H1 (cell line): Measurements from ENCODE around the gene ANKRD29. TPM values are rescaled to one million over a fixed set of nuclear protein-coding genes. Genes with fewer than 3 reads are reported as not detected.

Source experiments
- CTCF ChIA-PET: fragments of 300-600 bp; sonication (Branson Sonifier 250); formaldehyde crosslinking; loops from one replicate; lab custom pipeline; 2021; ENCODE audit not compliant: partially characterized antibody; lab: Charles Lee
- POLR2A ChIA-PET: fragments of 300-600 bp; sonication (Branson Sonifier 250); formaldehyde crosslinking; loops from one replicate; lab custom pipeline; 2021; ENCODE audit warnings: inconsistent platforms; ENCODE audit not compliant: partially characterized antibody; lab: Charles Lee
- DNase-seq, 2 experiments: peaks; one replicate each; pipeline versions ENCODE4 v3.0.0 to v3.0.0-alpha.2; 2010 to 2022; ENCODE audit warnings: low spot score in 2 of 2, low read depth in 1 of 2, mixed read lengths in 1 of 2
- FAIRE-seq: peaks from 2 replicates; lab custom pipeline; 2011; peaks lifted over from hg19 to GRCh38; lab: Jason Lieb, UNC
- H2AFZ ChIP-seq: 2 replicates; pipeline ENCODE4 v1.8.1; 2012; ENCODE audit warnings: low read length, inconsistent platforms
- H2AK5ac ChIP-seq: 2 replicates; pipeline ENCODE4 v1.6.1; 2013; ENCODE audit warnings: low read depth, low read length
- H2BK120ac ChIP-seq: replicated peaks from 2 replicates; pipeline ENCODE3; 2013; ENCODE audit warnings: low read depth, low read length, inconsistent platforms
- H2BK12ac ChIP-seq: 2 replicates; pipeline ENCODE4 v1.6.1; 2013; ENCODE audit warnings: low read depth, low read length
- H2BK15ac ChIP-seq: 2 replicates; pipeline ENCODE4 v1.6.1; 2013; ENCODE audit warnings: low read length
- H2BK20ac ChIP-seq: 2 replicates; pipeline ENCODE4 v1.6.1; 2013; ENCODE audit warnings: low read length
- H2BK5ac ChIP-seq: 2 replicates; pipeline ENCODE4 v1.6.1; 2013; ENCODE audit warnings: low read depth, low read length
- H3K14ac ChIP-seq: 2 replicates; pipeline ENCODE4 v1.6.1; 2013; ENCODE audit warnings: inconsistent platforms; ENCODE audit not compliant: insufficient read length
- H3K18ac ChIP-seq: 2 replicates; pipeline ENCODE4 v1.6.1; 2013; ENCODE audit warnings: low read length; ENCODE audit errors: extremely low read depth
- H3K23ac ChIP-seq: 2 replicates; pipeline ENCODE4 v1.6.1; 2013; ENCODE audit warnings: inconsistent platforms; ENCODE audit not compliant: insufficient read length
- H3K23me2 ChIP-seq: 2 replicates; pipeline ENCODE4 v1.6.1; 2013; ENCODE audit warnings: low read depth, low read length
- H3K27ac ChIP-seq: 2 replicates; pipeline ENCODE4 v1.6.1; 2011; ENCODE audit warnings: low read depth, low read length, inconsistent platforms
- H3K27me3 ChIP-seq, 4 experiments: replicated peaks in 1 of 4; 1 replicate in 1 of 4; 2 replicates in 3 of 4; pipeline versions ENCODE4 v1.6.1 to v1.8.1; 2011 to 2013; ENCODE audit warnings: low read length in 3 of 4, mild to moderate bottlenecking in 3 of 4, inconsistent platforms in 2 of 4, mixed read lengths in 2 of 4, moderate library complexity in 1 of 4; ENCODE audit not compliant: control insufficient read depth in 3 of 4, insufficient read depth in 3 of 4; ENCODE audit errors: extremely low read depth in 1 of 4
- H3K36me3 ChIP-seq, 4 experiments: 2 replicates each; pipeline versions ENCODE4 v1.6.1 to v1.8.1; 2011 to 2013; ENCODE audit warnings: mild to moderate bottlenecking in 4 of 4, low read length in 3 of 4, moderate library complexity in 2 of 4, control low read depth in 1 of 4, inconsistent platforms in 1 of 4; ENCODE audit not compliant: insufficient read depth in 4 of 4, control insufficient read depth in 2 of 4
- H3K4ac ChIP-seq: replicated peaks from 2 replicates; pipeline ENCODE3; 2013; ENCODE audit warnings: low read length, low read depth, mixed read lengths, inconsistent platforms; ENCODE audit not compliant: insufficient read length
- H3K4me1 ChIP-seq, 4 experiments: replicated peaks in 1 of 4; 1 replicate in 1 of 4; 2 replicates in 3 of 4; pipeline versions ENCODE4 v1.6.1 to v1.8.1; 2011 to 2013; ENCODE audit warnings: low read length in 3 of 4, inconsistent platforms in 2 of 4, mixed read lengths in 1 of 4; ENCODE audit not compliant: insufficient read depth in 4 of 4, control insufficient read depth in 3 of 4
- H3K4me2 ChIP-seq, 2 experiments: 2 replicates each; pipeline versions ENCODE4 v1.6.1 to v1.8.1; 2011 to 2013; ENCODE audit warnings: low read depth in 2 of 2, low read length in 2 of 2, control low read depth in 1 of 2, inconsistent platforms in 1 of 2, mild to moderate bottlenecking in 1 of 2; ENCODE audit not compliant: insufficient read depth in 1 of 2
- H3K4me3 ChIP-seq, 4 experiments: fragments of 200-600, 300-600 bp in 1 of 4; sonication (generic), shearing (Covaris generic), sonication (Bioruptor Twin) in 1 of 4; 2 replicates each; pipeline versions ENCODE4 v1.5.1 to v1.8.1; 2011 to 2016; ENCODE audit warnings: low read length in 4 of 4, low read depth in 3 of 4, control low read depth in 2 of 4, inconsistent platforms in 2 of 4, mild to moderate bottlenecking in 2 of 4, mixed read lengths in 1 of 4, moderate library complexity in 1 of 4; ENCODE audit not compliant: insufficient read depth in 2 of 4; ENCODE audit errors: extremely low read depth in 1 of 4
- H3K56ac ChIP-seq: replicated peaks from 2 replicates; pipeline ENCODE3; 2013; ENCODE audit warnings: low read depth, mild to moderate bottlenecking, mixed read lengths, low read length, inconsistent platforms; ENCODE audit not compliant: insufficient read length
- H3K79me1 ChIP-seq: 2 replicates; pipeline ENCODE4 v1.6.1; 2013; ENCODE audit warnings: low read depth, low read length, control low read depth
- H3K79me2 ChIP-seq, 2 experiments: 2 replicates each; pipeline versions ENCODE4 v1.6.1 to v1.8.1; 2012 to 2013; ENCODE audit warnings: low read length in 2 of 2, mild to moderate bottlenecking in 2 of 2, inconsistent platforms in 1 of 2; ENCODE audit not compliant: insufficient read depth in 2 of 2, control insufficient read depth in 1 of 2
- H3K9ac ChIP-seq, 4 experiments: replicated peaks in 1 of 4; 1 replicate in 1 of 4; 2 replicates in 3 of 4; pipeline versions ENCODE4 v1.6.1 to v1.8.1; 2011 to 2013; ENCODE audit warnings: low read depth in 3 of 4, low read length in 3 of 4, control low read depth in 2 of 4, mild to moderate bottlenecking in 2 of 4, moderate library complexity in 2 of 4, inconsistent platforms in 1 of 4; ENCODE audit errors: extremely low read depth in 1 of 4
- H3K9me3 ChIP-seq, 2 experiments: 2 replicates each; pipeline versions ENCODE4 v1.6.1 to v1.8.1; 2012 to 2013; ENCODE audit warnings: mild to moderate bottlenecking in 2 of 2, moderate library complexity in 2 of 2, control low read depth in 1 of 2, inconsistent platforms in 1 of 2, low read depth in 1 of 2, low read length in 1 of 2, mixed read lengths in 1 of 2; ENCODE audit not compliant: insufficient read depth in 2 of 2
- H4K20me1 ChIP-seq, 2 experiments: replicated peaks in 1 of 2; 2 replicates each; pipeline versions ENCODE3 to v1.8.1; 2011 to 2013; ENCODE audit warnings: inconsistent platforms in 2 of 2, low read length in 2 of 2, mild to moderate bottlenecking in 1 of 2; ENCODE audit not compliant: insufficient read depth in 2 of 2, control insufficient read depth in 1 of 2
- H4K5ac ChIP-seq: 2 replicates; pipeline ENCODE4 v1.6.1; 2013; ENCODE audit warnings: low read length, low read depth, mixed read lengths, inconsistent platforms; ENCODE audit not compliant: insufficient read length
- H4K8ac ChIP-seq: 2 replicates; pipeline ENCODE4 v1.8.0; 2013; ENCODE audit warnings: mild to moderate bottlenecking, moderate library complexity, low read length, inconsistent platforms; ENCODE audit not compliant: insufficient read depth; ENCODE audit errors: extremely low read depth
- H4K91ac ChIP-seq: replicated peaks from 2 replicates; pipeline ENCODE3; 2013; ENCODE audit warnings: low read length, mixed read lengths, inconsistent platforms; ENCODE audit not compliant: insufficient read length
- BCL11A ChIP-seq, 2 experiments: IDR thresholded peaks; one replicate each; pipeline ENCODE4 v1.6.1; 2011; ENCODE audit warnings: low read depth in 2 of 2, low read length in 2 of 2, mild to moderate bottlenecking in 2 of 2
- CBX8 ChIP-seq: fragments of 300-800, 300-1000 bp; sonication (generic); IDR thresholded peaks from 2 replicates; pipeline ENCODE4 v1.7.1; 2016; ENCODE audit warnings: low read depth, low read length, borderline replicate concordance
- CEBPB ChIP-seq: IDR thresholded peaks from 2 replicates; pipeline ENCODE4 v1.6.1; 2012; ENCODE audit warnings: low read depth, low read length
- EGR1 ChIP-seq: IDR thresholded peaks from 2 replicates; pipeline ENCODE4 v1.6.1; 2011; ENCODE audit warnings: low read depth, low read length, borderline replicate concordance
- EP300 ChIP-seq, 2 experiments: IDR thresholded peaks; 1 replicate in 1 of 2; 2 replicates in 1 of 2; pipeline ENCODE4 v1.6.1; 2011 to 2012; ENCODE audit warnings: low read depth in 2 of 2, low read length in 2 of 2, mild to moderate bottlenecking in 2 of 2, borderline replicate concordance in 1 of 2, inconsistent platforms in 1 of 2, moderate library complexity in 1 of 2
- EZH2 ChIP-seq: fragments of 200-600 bp; sonication (generic); IDR thresholded peaks from 2 replicates; pipeline ENCODE4 v1.7.1; 2012; ENCODE audit warnings: low read depth, mild to moderate bottlenecking, moderate library complexity, low read length, inconsistent platforms; ENCODE audit not compliant: severe bottlenecking
- KDM1A ChIP-seq: fragments of 200-600, 300-600 bp; sonication (generic); IDR thresholded peaks from 2 replicates; pipeline ENCODE4 v1.7.1; 2016; ENCODE audit warnings: mild to moderate bottlenecking, low read length, borderline replicate concordance
- NANOG ChIP-seq: IDR thresholded peaks from 2 replicates; pipeline ENCODE4 v1.6.1; 2011; ENCODE audit warnings: low read length, low read depth, mild to moderate bottlenecking, inconsistent platforms; ENCODE audit not compliant: insufficient read depth, poor library complexity, severe bottlenecking
- POU5F1 ChIP-seq: IDR thresholded peaks from 2 replicates; pipeline ENCODE4 v1.6.1; 2011; ENCODE audit warnings: low read depth, mild to moderate bottlenecking, low read length, moderate library complexity
- RNF2 ChIP-seq: fragments of 200-900, 300-1000 bp; sonication (generic); IDR thresholded peaks from 2 replicates; pipeline ENCODE4 v1.7.1; 2016; ENCODE audit warnings: borderline replicate concordance, low read depth, mild to moderate bottlenecking, antibody characterized with exemption, low read length; ENCODE audit not compliant: poor library complexity, severe bottlenecking; ENCODE audit errors: missing control alignments
- SP2 ChIP-seq: IDR thresholded peaks from 2 replicates; pipeline ENCODE4 v1.6.1; 2012; ENCODE audit warnings: mild to moderate bottlenecking, low read length, inconsistent platforms
- ZNF274 ChIP-seq: IDR thresholded peaks from 2 replicates; pipeline ENCODE4 v1.7.0; 2012; ENCODE audit warnings: low read length, borderline replicate concordance; ENCODE audit errors: extremely low read depth
- WGBS, 2 experiments: shearing (Covaris generic) in 1 of 2; methylation state at CpG; one replicate each; pipeline versions ENCODE4 v1.1.6 to v1.1.7; 2013 to 2015; ENCODE audit warnings: low lambda C conversion rate in 2 of 2, mixed read lengths in 2 of 2, inconsistent platforms in 1 of 2, low coverage in 1 of 2, missing lambda C conversion rate in 1 of 2; ENCODE audit not compliant: insufficient replicate concordance in 2 of 2, insufficient coverage in 1 of 2, insufficient read length in 1 of 2; ENCODE audit errors: extremely low coverage in 1 of 2, missing lambda C conversion rate in 1 of 2; 5-methylcytosine and 5-hydroxymethylcytosine counted together
- polyA plus RNA-seq, 7 experiments: library from polyadenylated mRNA; depleted of rRNA in 3 of 7; stranded (reverse) in 5 of 7; unstranded in 2 of 7; fragments of >200 nt in 5 of 7; fragments of 200-250 nt in 2 of 7; gene quantifications; 1 replicate in 5 of 7; 2 replicates in 1 of 7; 4 replicates in 1 of 7; pipeline versions ENCODE4 v1.2.1 to v1.2.3, GENCODE V29; 2011 to 2013; ENCODE audit warnings: missing spikeins in 2 of 7, mixed read lengths in 2 of 7
- total RNA-seq: library from RNA; stranded (reverse); fragmentation: NEBNext Ultra II Directional; extraction: Animal tissue kit (Norgen Biotek cat#: 25700); gene quantifications from 2 replicates; pipeline ENCODE4 v1.2.1, GENCODE V29; 2021

The ANKRD29 gene
- total and polyA plus RNA-seq, 2 of the 8 experiments (the other 6 are each of a cell fraction or from before 2014, with no cell fraction given): 3.0 to 7.3 TPM

- Histone ChIP-seq H3K56ac (no peak overlapping the region), H2BK12ac (no peak overlapping the region), H3K4me1 (peaks cover 2 to 7% (median 3%) of the 10 kb centered on the region in 4 experiments; a peak in 4 of 7 replicates), H2BK120ac (no peak overlapping the region), H3K4ac (no peak overlapping the region), H3K79me2 (no peaks in the 10 kb centered on the region), H3K79me1 (no peaks in the 10 kb centered on the region), H3K9ac (no peak overlapping the region), H2BK5ac (no peak overlapping the region), H3K18ac (no peak overlapping the region), H3K36me3 (no peaks in the 10 kb centered on the region), H3K27ac (no peak overlapping the region), H3K4me2 (no peak overlapping the region), H3K14ac (no peak overlapping the region), H4K8ac (no peak overlapping the region), H4K91ac (no peak overlapping the region), H3K23ac (no peak overlapping the region), H2BK15ac (no peak overlapping the region), H2AK5ac (no peak overlapping the region), H2BK20ac (no peak overlapping the region), H3K27me3 (no peaks in the 10 kb centered on the region), H3K9me3 (no peaks in the 10 kb centered on the region), H3K23me2 (no peaks in the 10 kb centered on the region), H4K5ac (no peak overlapping the region), H4K20me1 (no peaks in the 10 kb centered on the region), H3K4me3 (no peak overlapping the region), H2AFZ (no peak overlapping the region)
- no peak for DNase-seq
- FAIRE-seq: no peak
- CTCF ChIA-PET: interaction anchor here (1.6 to 3.3 kb wide), 2 partner anchors 13 to 69 kb away, joined by 7 to 13 read pairs; no protein-coding TSS in a partner anchor
- WGBS, 2 experiments: 97% methylated on average over 3 of the region's 3 CpGs; no CpG with 5 or more reads in 1 of the 2 experiments
- POLR2A ChIA-PET: interaction anchor here (0.5 kb wide), 1 partner anchor 79 kb away, joined by 5 read pairs; no protein-coding TSS in a partner anchor
- TF ChIP-seq EP300 (IDR thresholded peaks at IDR 0.05; ENCODE audit: borderline replicate concordance in 1 of 2, low read depth in 2 of 2, low read length in 2 of 2): no peak
- TF ChIP-seq BCL11A (IDR thresholded peaks at IDR 0.05; ENCODE audit: low read depth in 2 of 2, low read length in 2 of 2): no peak
- no peak for TF ChIP-seq RNF2
- no peak for TF ChIP-seq SP2
- no peak for TF ChIP-seq CBX8
- no peak for TF ChIP-seq POU5F1
- TF ChIP-seq KDM1A: no peak
- no peak for TF ChIP-seq EZH2
- no peak for TF ChIP-seq NANOG
- TF ChIP-seq ZNF274: no peak
- TF ChIP-seq EGR1: no peak
- TF ChIP-seq CEBPB: no peak
These were observed 28.0 kb downstream of the ANKRD29 start for GRCh38 chr18:23634692-23635091.
